Measurements from ENCODE around the gene RASAL1.
"Not testable (repeated sequence)": the region's sequence is repeated elsewhere in the genome, so short reads cannot be mapped to it uniquely, and the experiment has no call there.

GRCh38 chr12:113117684-113118083 lies 17.9 kb downstream of the RASAL1 start:
- not testable (repeated sequence) for TF ChIP-seq CTCF, EZH2phosphoT487 (IDR thresholded peaks at IDR 0.05)
